CD4-positive, alpha-beta T cell treated with Interleukin-12 subunit alpha and Interleukin-12 subunit beta, for 1 hour (primary cell): ENCODE data around the gene KCNAB1.
"Not testable (repeated sequence)": the region's sequence is repeated elsewhere in the genome, so short reads cannot be mapped to it uniquely, and the experiment has no call there.

Experiments
- DNase-seq: peaks from one replicate; pipeline ENCODE4 v3.0.0-alpha.2; 2020

The KCNAB1 gene

GRCh38 chr3:156120528-156121251 is at the start of gene KCNAB1:
Gene KCNAB1, plus strand, starts transcription at chr3:156120578.
- no peak for DNase-seq

GRCh38 chr3:156071031-156071430 is 49.3 kb upstream of the KCNAB1 start:
- DNase-seq: no peak

DNA sequence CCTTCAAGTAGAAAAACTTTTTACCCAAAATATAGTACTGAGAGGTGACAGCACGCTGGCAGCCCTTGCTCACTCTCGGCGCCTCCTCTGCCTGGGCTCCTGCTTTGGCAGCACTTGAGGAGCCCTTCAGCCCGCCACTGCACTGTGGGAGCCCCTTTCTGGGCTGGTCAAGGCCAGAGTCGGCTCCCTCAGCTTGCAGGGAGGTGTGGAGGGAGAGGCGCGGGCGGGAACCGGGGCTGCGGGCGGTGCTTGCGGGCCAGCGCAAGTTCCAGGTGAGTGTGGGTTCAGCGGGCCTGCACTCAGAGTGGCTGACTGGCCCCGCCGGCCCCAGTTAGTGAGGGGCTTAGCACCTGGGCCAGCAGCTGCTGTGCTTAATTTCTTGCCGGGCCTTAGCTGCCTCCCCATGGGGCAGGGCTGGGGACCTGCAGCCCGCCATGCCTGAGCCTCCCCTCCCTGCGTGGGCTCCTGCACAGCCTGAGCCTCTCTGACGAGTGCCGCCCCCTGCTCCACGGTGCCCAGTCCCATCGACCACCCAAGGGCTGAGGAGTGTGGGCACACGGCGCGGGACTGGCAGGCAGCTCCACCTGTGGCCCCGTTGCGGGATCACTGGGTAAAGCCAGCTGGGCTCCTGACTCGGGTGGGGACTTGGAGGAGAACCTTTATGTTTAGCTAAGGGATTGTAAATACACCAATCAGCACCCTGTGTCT is 47.3 kb upstream of the KCNAB1 start:
- DNase-seq: not testable (repeated sequence)

DNA sequence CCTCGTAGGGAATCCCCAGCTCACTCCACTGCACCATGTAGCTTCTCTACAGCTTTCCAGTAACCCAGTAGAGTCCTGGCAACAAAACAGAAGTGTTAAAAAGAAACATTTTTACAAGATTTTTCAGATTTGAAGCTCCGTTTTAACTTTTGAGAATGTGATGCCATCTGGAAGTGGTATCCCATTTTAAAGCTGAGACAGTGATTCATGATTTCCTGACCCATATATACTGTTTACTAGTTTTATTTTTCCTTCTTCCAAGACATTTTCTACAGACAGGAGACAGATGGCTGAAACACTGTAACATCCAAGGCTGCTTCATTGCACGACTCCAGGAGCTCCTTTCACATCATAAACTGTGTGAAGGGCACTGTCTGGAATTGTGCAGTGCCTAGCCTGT is 30.3 kb upstream of the KCNAB1 start:
- no peak for DNase-seq

DNA sequence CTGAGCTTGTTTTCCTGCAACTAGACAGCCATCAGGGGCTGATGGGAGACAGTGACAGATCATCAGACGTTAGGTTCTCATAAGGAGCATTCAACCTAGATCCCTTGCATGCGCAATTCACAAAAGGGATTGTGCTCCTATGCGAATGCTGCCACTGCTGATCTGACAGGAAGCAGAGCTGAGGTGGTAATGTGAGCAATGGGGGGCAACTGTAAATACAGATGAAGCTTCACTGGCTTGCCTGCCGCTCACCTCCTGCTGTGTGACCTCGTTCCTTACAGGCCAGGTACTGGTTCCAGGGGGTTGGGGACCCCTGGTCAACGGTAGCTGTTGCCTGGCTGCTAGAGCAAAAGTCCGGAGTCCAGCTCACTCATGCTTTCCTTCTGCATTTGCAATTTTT is 26.4 kb upstream of the KCNAB1 start:
- DNase-seq: no peak

- DNase-seq: no peak
Measured at GRCh38 chr3:156094391-156094790, 26.0 kb upstream of the KCNAB1 start.

DNA sequence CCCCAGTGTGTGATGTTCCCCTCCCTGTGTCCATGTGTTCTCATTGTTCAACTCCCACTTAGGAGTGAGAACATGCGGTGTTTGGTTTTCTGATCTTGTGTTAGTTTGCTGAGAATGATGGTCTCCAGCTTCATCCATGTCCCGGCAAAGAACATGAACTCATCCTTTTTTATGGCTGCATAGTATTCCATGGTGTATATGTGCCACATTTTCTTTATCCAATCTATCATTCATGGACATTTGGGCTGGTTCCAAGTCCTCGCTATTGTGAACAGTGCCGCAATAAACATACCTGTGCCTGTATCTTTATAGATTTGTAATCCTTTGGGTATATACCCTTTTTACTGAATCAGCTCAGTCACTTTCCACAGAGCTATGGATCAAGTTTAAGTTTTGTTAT is 24.7 kb upstream of the KCNAB1 start:
- DNase-seq: not testable (repeated sequence)

DNA sequence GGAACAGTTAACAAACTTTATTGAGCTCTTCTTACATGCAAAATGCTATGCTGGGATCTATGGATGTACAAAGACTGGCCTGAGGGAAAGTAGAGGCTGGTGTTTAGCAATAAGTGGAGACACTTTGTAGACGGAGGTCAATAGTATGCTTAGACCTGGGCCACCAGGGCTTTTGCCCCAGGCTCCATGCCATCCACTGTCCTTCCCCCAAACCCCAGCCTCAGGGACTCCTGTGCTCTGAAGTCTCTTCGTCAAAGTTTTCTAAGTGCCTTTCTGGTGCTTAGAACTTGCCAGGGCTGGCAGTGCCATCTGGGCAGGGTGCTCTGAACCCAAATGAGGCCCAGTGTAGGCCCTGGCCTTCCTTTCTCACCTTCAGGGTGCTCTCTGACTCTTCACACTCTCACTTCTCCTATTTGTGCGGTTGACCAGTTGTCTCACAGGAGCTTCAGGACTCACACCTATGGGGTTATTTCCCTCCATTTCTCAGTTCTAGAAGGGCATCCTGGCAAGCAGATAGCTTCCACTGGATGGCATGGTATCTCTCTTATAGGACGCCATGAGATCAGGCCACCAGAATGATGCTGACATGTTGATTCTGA is 21.8 kb upstream of the KCNAB1 start:
- no peak for DNase-seq

DNA sequence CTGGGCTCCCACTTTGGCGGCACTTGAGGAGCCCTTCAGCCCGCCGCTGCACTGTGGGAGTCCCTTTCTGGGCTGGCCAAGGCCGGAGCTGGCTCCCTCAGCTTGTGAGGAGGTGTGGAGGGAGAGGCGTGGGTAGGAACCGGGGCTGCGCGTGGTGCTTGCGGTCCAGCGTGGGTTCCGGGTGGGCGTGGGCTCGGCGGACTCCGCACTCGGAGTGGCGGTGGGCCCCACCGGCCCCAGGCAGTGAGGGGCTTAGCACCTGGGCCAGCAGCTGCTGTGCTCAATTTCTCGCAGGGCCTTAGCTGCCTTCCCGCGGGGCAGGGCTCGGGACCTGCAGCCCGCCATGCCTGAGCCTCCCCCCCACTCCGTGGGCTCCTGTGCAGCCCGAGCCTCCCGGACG is 21.0 kb upstream of the KCNAB1 start:
- DNase-seq: not testable (repeated sequence)

DNA sequence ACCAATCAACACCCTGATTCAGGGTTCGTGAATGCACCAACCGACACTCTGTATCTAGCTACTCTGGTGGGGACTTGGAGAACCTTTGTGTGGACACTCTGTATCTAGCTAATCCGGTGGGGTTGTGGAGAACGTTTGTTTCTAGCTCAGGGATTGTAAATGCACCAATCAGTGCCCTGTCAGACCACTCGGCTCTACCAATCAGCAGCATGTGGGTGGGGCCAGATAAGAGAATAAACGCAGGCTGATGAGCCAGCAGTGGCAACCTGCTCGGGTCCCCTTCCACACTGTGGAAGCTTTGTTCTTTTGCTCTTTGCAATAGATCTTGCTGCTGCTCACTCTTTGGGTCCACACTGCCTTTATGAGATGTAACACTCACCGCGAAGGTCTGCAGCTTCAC is 20.4 kb upstream of the KCNAB1 start:
- DNase-seq: not testable (repeated sequence)

DNA sequence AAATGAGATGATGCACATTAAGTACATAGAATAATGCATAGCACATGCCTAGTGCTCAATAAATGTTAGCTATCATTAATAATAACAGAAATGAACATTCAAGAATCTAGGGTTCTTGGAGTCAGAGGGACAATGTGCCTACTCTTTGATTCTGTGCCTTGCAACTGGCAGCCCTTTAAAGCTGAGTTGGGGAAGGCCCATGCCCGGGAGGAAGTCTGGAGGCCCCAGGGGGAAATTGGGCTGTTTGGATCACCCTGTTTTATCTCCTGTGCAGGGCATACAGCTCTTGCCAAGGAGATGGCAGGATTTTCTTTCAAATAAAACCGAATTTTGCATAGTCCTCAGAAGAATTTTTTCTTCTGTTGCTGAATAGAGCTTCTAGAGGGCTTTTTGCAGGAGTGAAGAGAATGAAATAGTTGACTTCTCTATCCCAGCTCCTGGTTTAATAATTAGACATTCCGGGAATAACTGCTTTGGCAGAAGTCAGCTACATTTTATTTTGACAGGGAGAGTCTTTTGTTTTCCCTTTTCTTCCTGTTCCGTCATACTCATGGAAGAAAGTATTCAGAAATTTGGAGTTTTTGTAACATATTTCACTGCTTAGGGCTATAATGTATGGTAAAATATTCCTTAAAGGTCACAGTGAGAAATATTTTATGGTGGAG is 18.0 kb upstream of the KCNAB1 start:
- DNase-seq: no peak

GRCh38 chr3:156106721-156107373 is 13.5 kb upstream of the KCNAB1 start:
- no peak for DNase-seq

GRCh38 chr3:156107504-156107903 is 12.9 kb upstream of the KCNAB1 start:
- DNase-seq: no peak

GRCh38 chr3:156108616-156109015 is 11.8 kb upstream of the KCNAB1 start:
- DNase-seq: no peak

GRCh38 chr3:156109989-156110388 is 10.4 kb upstream of the KCNAB1 start:
- no peak for DNase-seq

GRCh38 chr3:156126467-156126866 is 6.1 kb downstream of the KCNAB1 start:
- DNase-seq: no peak

- DNase-seq: no peak
Measured at GRCh38 chr3:156131241-156131640, 10.9 kb downstream of the KCNAB1 start.

GRCh38 chr3:156131799-156132198 is 11.4 kb downstream of the KCNAB1 start:
- no peak for DNase-seq

GRCh38 chr3:156132313-156132712 is 11.9 kb downstream of the KCNAB1 start:
- DNase-seq: no peak

- no peak for DNase-seq
Measured at GRCh38 chr3:156133076-156133475, 12.7 kb downstream of the KCNAB1 start.

GRCh38 chr3:156135921-156136638 is 15.7 kb downstream of the KCNAB1 start:
- DNase-seq: no peak

- not testable (repeated sequence) for DNase-seq
Measured at GRCh38 chr3:156137397-156137796, 17.0 kb downstream of the KCNAB1 start.
